Mammary epithelial cell (primary cell): ENCODE measurements around the gene SPECC1.

Source experiments
- EZH2 ChIP-seq: IDR thresholded peaks from 2 replicates; pipeline ENCODE4 v1.6.1; 2012; ENCODE audit warnings: low read length, inconsistent platforms, borderline replicate concordance
- TF ChIP-seq, protein P1 (sequence below), 2 donors: IDR thresholded peaks in 1 of 2; conservative IDR thresholded peaks in 1 of 2; 2 replicates each; pipeline ENCODE4 v1.5.1; 2011 to 2012; ENCODE audit warnings: inconsistent platforms in 2 of 2, low read length in 2 of 2, mild to moderate bottlenecking in 2 of 2, control low read depth in 1 of 2, low read depth in 1 of 2; ENCODE audit not compliant: insufficient read depth in 1 of 2; ENCODE audit errors: extremely low read depth in 1 of 2

- TF ChIP-seq, protein P1, sequence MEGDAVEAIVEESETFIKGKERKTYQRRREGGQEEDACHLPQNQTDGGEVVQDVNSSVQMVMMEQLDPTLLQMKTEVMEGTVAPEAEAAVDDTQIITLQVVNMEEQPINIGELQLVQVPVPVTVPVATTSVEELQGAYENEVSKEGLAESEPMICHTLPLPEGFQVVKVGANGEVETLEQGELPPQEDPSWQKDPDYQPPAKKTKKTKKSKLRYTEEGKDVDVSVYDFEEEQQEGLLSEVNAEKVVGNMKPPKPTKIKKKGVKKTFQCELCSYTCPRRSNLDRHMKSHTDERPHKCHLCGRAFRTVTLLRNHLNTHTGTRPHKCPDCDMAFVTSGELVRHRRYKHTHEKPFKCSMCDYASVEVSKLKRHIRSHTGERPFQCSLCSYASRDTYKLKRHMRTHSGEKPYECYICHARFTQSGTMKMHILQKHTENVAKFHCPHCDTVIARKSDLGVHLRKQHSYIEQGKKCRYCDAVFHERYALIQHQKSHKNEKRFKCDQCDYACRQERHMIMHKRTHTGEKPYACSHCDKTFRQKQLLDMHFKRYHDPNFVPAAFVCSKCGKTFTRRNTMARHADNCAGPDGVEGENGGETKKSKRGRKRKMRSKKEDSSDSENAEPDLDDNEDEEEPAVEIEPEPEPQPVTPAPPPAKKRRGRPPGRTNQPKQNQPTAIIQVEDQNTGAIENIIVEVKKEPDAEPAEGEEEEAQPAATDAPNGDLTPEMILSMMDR (conservative IDR thresholded peaks at IDR 0.05 in 1 of 2, IDR thresholded peaks at IDR 0.05 in 1 of 2; ENCODE audit: extremely low read depth in 1 of 2, insufficient read depth in 1 of 2, low read depth in 1 of 2, low read length in 2 of 2) = no peak
- TF ChIP-seq EZH2 = no peak
Measured at GRCh38 chr17:20120836-20121235, 111.7 kb downstream of the SPECC1 start.
